ENCODE measurements around the gene CRHR1.

DNA sequence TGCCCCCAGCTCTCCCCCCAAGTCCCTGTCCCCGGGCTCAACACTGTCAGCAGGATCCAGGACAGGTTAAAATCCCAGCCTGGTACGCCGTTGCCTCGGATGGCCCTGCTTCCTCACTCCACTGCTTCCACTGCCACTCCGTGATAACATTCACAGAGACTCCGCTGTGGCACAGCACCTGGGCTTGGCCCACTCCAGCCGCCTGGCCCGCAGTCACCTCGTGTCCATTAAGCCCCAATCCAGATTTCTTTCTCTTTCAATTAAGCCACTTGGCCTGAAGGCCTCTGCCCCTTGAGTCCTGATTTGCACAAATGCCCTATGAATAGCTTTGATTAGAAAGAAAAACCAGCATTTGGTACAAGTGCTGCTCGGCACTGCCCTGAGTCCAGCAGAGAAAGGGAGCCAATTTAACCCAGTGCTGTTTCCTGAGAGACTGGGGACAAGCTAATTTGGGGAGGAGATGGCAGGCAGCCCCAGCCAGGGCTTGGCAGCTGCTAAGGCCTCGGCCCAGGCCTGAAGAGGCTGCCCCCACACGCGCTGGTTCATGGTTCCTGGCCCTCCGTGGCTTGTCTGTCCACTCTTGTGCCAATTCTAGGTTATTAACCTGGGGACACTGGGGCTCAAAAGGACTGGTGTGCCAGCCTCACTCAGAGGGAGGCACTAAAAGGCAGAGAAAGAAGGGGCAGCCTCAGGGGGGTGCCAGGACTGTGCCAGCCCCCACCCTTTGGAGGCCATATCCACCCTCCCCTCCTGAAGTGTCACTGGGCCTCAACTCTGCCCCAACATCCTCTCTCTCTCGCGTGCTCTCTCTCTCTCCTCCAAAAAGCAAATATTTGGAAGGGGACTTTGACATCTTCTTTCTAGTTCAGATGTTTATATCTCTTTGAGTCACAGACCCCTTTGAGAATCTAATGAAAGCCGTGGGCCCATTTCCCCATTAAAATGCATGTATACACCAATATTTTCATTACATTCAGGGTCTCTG, 30.8 kb downstream of the CRHR1 start:
- TF ChIP-seq, protein P1, sequence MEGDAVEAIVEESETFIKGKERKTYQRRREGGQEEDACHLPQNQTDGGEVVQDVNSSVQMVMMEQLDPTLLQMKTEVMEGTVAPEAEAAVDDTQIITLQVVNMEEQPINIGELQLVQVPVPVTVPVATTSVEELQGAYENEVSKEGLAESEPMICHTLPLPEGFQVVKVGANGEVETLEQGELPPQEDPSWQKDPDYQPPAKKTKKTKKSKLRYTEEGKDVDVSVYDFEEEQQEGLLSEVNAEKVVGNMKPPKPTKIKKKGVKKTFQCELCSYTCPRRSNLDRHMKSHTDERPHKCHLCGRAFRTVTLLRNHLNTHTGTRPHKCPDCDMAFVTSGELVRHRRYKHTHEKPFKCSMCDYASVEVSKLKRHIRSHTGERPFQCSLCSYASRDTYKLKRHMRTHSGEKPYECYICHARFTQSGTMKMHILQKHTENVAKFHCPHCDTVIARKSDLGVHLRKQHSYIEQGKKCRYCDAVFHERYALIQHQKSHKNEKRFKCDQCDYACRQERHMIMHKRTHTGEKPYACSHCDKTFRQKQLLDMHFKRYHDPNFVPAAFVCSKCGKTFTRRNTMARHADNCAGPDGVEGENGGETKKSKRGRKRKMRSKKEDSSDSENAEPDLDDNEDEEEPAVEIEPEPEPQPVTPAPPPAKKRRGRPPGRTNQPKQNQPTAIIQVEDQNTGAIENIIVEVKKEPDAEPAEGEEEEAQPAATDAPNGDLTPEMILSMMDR (IDR thresholded peaks at IDR 0.05; ENCODE audit: low read length), result no peak
- TF ChIP-seq EZH2 (optimal IDR thresholded peaks at IDR 0.05; ENCODE audit: low read depth, low read length), result no peak
